Mesodermal cell (in vitro differentiated cells): ENCODE data around the gene GAK.

ENCODE experiments used
- H3K27ac ChIP-seq: 2 replicates; pipeline ENCODE4 v1.7.0; 2013; ENCODE audit warnings: mild to moderate bottlenecking, low read depth, low read length, moderate library complexity; ENCODE audit not compliant: severe bottlenecking
- H3K36me3 ChIP-seq: 2 replicates; pipeline ENCODE4 v1.7.1; 2013; ENCODE audit warnings: mild to moderate bottlenecking, low read length, moderate library complexity; ENCODE audit not compliant: control insufficient read depth, insufficient read depth
- H3K4me1 ChIP-seq: one replicate; pipeline ENCODE4 v1.7.1; 2013; ENCODE audit warnings: mild to moderate bottlenecking, low read length; ENCODE audit not compliant: insufficient read depth, control insufficient read depth, poor library complexity, severe bottlenecking
- H3K4me3 ChIP-seq: 2 replicates; pipeline ENCODE4 v1.7.0; 2013; ENCODE audit warnings: low read length, control low read depth, mild to moderate bottlenecking; ENCODE audit not compliant: insufficient read depth, poor library complexity, severe bottlenecking; ENCODE audit errors: extremely low read depth
- H3K9me3 ChIP-seq: 2 replicates; pipeline ENCODE4 v1.7.1; 2013; ENCODE audit warnings: mild to moderate bottlenecking, low read length, moderate library complexity; ENCODE audit not compliant: control insufficient read depth
- WGBS, 2 experiments: methylation state at CpG; one replicate each; pipeline ENCODE4 v1.1.5; 2013; ENCODE audit warnings: missing lambda C conversion rate in 2 of 2; ENCODE audit not compliant: insufficient coverage in 2 of 2; 5-methylcytosine and 5-hydroxymethylcytosine counted together

The GAK gene

GRCh38 chr4:957581-958313, 25.6 kb upstream of the GAK start:
- H3K4me1 ChIP-seq = no peaks in the 10 kb centered on the region
- 96 to 97% methylated on average over 44 to 45 of the region's 45 CpGs for WGBS, 2 experiments
- peaks cover 4% of the 10 kb centered on the region for H3K36me3 ChIP-seq
- H3K9me3 ChIP-seq = no peaks in the 10 kb centered on the region
- H3K27ac ChIP-seq = no peak overlapping the region
- no peak overlapping the region for H3K4me3 ChIP-seq

GRCh38 chr4:957231-957580, 25.1 kb upstream of the GAK start:
- Histone ChIP-seq H3K4me3 (no peak overlapping the region), H3K4me1 (no peaks in the 10 kb centered on the region), H3K27ac (no peak overlapping the region), H3K36me3 (peaks cover 4% of the 10 kb centered on the region), H3K9me3 (no peaks in the 10 kb centered on the region)
- WGBS, 2 experiments = 81 to 94% methylated on average over 8 of the region's 8 CpGs

GRCh38 chr4:956531-957230, 24.6 kb upstream of the GAK start:
- WGBS, 2 experiments = 89 to 91% methylated on average over 9 to 11 of the region's 14 CpGs
- Histone ChIP-seq H3K4me3 (no peak overlapping the region), H3K9me3 (no peaks in the 10 kb centered on the region), H3K36me3 (peaks cover 4% of the 10 kb centered on the region), H3K27ac (no peak overlapping the region), H3K4me1 (no peaks in the 10 kb centered on the region)

GRCh38 chr4:955931-956381, 23.8 kb upstream of the GAK start:
- peaks cover 4% of the 10 kb centered on the region for H3K36me3 ChIP-seq
- WGBS, 2 experiments = 82 to 88% methylated on average over 5 to 11 of the region's 12 CpGs
- H3K9me3 ChIP-seq = no peaks in the 10 kb centered on the region

GRCh38 chr4:955161-955921, 23.2 kb upstream of the GAK start:
- H3K9me3 ChIP-seq = no peaks in the 10 kb centered on the region
- H3K4me3 ChIP-seq = no peak overlapping the region
- no peaks in the 10 kb centered on the region for H3K4me1 ChIP-seq
- peaks cover 4% of the 10 kb centered on the region for H3K36me3 ChIP-seq
- H3K27ac ChIP-seq = no peak overlapping the region
- WGBS, 2 experiments = 90 to 95% methylated on average over 23 to 32 of the region's 33 CpGs

More at GRCh38 chr4:955931-956381, 23.8 kb upstream of the GAK start:
- H3K4me1 ChIP-seq = no peaks in the 10 kb centered on the region
- no peak overlapping the region for H3K4me3 ChIP-seq
- no peak overlapping the region for H3K27ac ChIP-seq

- 88 to 89% methylated on average over 13 to 16 of the region's 17 CpGs for WGBS, 2 experiments
- H3K27ac ChIP-seq = no peak overlapping the region
- H3K4me1 ChIP-seq = no peaks in the 10 kb centered on the region
- no peak overlapping the region for H3K4me3 ChIP-seq
- H3K9me3 ChIP-seq = no peaks in the 10 kb centered on the region
- H3K36me3 ChIP-seq = peaks cover 4% of the 10 kb centered on the region
Observed at GRCh38 chr4:954211-955020, 22.3 kb upstream of the GAK start.

GRCh38 chr4:953574-953915, 21.4 kb upstream of the GAK start:
- Histone ChIP-seq H3K4me1 (no peaks in the 10 kb centered on the region), H3K9me3 (no peaks in the 10 kb centered on the region), H3K4me3 (no peak overlapping the region), H3K27ac (no peak overlapping the region), H3K36me3 (peaks cover 2% of the 10 kb centered on the region)
- 98% methylated on average over 11 to 13 of the region's 13 CpGs for WGBS, 2 experiments

GRCh38 chr4:952881-953573, 20.9 kb upstream of the GAK start:
- Histone ChIP-seq H3K36me3 (no peaks in the 10 kb centered on the region), H3K4me1 (no peaks in the 10 kb centered on the region), H3K27ac (no peak overlapping the region), H3K4me3 (no peak overlapping the region), H3K9me3 (no peaks in the 10 kb centered on the region)
- 95 to 96% methylated on average over 24 to 25 of the region's 28 CpGs for WGBS, 2 experiments

- H3K9me3 ChIP-seq = no peaks in the 10 kb centered on the region
- H3K4me1 ChIP-seq = no peaks in the 10 kb centered on the region
- H3K4me3 ChIP-seq = no peak overlapping the region
- WGBS, 2 experiments = 91 to 94% methylated on average over 17 to 22 of the region's 23 CpGs
- H3K27ac ChIP-seq = no peak overlapping the region
- H3K36me3 ChIP-seq = no peaks in the 10 kb centered on the region
Observed at GRCh38 chr4:951594-952468, 19.7 kb upstream of the GAK start.
